NCI-H446 (cell line): ENCODE data around the gene YTHDF2.
"Not testable (repeated sequence)": the region's sequence is repeated elsewhere in the genome, so short reads cannot be mapped to it uniquely, and the experiment has no call there.

Experiments used
- DNase-seq, 2 experiments: peaks; one replicate each; lab custom pipeline; 2025; lab: John Stamatoyannopoulos, UW

YTHDF2 gene

DNA sequence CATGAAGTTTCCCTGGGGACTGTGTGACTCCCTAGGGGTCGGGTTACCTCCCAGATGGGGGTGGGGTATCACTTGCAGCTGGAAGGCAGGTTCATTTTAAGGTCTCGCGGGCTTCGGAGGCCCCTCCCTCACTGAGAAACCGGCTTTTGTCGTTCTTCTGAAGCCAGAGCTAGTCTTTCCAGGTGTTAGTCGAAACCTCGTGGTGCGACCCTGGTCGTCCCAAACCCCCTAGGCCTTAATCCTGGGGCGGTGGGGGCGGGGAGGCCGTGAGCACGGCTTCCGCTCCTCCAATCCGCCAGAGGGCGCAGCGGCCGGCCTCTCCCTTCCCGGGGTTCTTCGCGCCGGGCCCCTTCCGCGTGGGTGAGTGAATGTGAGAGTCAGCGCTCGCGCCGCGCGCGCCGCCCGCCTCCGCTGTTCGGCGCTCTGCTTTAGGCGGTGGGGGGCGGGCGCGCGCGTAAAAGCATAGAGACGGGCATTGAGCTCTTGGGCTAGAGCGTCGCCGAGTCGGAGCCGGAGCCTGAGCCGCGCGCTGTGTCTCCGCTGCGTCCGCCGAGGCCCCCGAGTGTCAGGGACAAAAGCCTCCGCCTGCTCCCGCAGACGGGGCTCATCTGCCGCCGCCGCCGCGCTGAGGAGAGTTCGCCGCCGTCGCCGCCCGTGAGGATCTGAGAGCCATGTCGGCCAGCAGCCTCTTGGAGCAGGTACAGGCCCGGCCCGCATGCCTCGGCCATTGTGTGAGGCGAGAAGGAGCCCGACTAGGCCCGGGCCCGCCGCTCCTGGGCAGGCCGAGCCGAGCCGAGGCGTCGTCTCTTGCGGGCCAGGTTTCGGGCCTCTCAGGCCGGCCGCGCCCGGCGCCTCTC is at the start of gene YTHDF2:
Gene YTHDF2 (plus strand): TSS at position 491 of the 857 bp plus-strand sequence. CDS start 181 bp downstream, at position 672.
- DNase-seq = peak; percentile 94 to 98

DNA sequence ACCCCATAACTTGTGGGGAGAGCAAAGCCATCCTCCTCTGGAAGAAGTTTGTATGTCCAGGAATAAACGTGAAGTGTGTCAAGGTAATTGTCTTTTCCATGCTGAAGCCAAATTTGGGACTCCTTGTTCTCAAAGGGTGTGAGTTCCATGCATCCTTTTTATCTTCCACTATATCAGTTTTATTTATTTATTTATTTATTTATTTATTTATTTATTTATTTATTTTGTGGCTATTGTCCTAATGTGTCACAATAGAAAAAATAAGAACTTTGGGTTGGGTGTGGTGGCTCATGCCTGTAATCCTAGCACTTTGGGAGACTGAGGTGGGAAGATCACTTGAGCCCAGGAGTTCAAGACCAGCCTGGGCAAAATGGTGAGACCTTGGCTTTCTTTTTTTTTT is 45.1 kb upstream of the YTHDF2 start:
- not testable (repeated sequence) for DNase-seq

DNA sequence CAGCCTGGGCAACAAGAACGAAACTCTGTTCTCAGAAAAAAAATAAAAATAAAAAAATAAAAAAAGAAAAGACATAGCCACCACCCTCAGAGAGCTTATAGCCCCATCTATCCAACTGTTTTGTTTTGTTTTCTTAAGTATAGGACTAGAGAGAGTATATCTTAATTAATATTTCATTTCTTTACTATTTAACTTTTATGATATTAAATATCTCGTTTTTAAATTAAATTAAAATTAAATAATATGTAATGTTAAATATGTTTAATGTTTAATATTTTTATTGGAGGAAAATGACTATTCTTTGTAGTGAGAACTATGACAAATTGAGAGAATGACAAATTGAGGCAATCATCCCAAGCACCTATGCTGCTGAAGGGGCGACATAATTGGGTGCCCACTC is 33.1 kb upstream of the YTHDF2 start:
- no peak for DNase-seq

DNA sequence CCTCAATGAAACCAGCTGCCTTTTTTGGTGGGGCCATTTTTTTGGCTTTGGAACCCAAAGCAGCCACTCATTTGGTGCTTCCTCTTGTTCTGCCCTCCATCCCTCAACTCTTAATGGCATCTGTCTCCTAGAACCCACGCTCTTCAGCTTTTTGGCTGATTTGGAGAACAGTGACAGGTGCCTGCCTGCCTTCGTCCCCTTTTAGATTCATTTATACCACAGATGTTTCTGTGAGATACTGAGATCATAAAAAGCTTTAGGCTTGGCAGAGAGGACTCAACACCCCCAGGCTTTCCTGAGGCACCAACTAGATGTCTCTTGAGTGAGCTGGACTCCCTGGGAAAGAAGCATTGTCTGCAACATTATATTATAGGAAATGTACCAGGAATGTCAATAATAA is 20.4 kb upstream of the YTHDF2 start:
- DNase-seq = no peak

DNA sequence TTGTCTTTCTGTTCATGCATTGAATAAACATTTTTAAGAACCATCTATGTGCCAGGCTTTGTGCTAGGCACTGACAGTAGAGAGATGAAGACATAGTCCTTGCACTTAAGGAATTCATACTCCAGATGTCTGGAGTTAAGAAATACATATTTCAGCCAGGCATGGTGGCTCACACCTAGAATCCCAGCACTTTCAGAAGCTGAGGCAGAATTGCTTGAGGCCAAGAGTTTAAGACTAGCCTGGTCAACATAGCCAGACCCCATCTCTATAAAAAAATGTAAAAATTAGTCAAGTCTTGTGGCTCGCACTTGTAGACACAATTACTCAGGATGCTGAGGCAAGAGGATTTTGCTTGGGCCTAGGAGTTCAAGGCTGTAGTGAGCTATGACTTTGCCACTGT is 18.6 kb upstream of the YTHDF2 start:
- DNase-seq = no peak

DNA sequence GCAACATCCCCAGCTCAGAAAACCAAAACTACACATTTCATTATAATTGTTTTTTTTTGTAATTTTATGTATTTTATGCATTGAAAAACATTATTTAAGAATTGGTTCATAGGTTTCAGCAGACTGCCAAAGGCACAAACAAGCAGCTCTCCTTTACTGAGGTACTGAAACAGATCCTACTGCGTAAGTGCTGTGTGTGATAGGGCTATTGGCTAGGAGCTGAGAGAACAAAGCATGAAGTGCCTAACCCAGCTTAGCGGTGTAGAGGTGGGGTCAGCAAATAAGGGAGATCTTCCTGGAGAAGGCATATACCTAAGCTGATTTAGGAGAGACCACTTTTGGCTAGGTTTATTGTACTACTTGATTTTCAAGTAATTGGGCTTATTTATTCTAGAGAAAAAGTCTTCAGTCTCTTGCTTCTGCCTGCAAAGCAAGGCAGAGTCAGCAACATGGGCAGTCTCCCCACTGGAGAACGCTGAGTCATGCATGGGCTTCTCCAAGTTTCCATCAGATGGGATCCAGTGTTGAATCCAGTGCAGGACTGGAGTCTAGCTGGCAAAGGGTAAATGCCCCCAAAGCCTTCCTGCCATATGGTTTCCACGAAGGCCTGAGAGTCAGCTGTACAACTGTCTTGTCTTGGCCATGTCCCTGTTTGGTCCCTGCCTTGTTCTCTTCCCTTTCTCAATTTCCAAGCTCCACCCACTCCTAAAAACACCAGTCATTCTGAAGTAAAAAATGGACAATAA is 18.0 kb upstream of the YTHDF2 start:
- DNase-seq = no peak

DNA sequence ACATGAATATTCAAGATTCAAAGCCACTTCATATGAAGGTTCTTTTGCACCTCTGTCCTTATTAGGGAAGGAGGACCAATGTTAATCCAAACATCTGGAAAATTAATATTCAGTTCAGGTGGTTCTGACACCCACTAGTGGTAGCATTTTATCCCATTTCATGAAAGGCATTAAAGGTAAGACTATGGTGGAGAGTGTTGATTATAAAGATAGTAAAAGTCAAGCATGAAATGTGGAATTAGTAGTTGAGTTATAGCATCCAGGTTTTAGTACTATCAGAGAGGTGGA is 17.5 kb upstream of the YTHDF2 start:
- DNase-seq = no peak

DNA sequence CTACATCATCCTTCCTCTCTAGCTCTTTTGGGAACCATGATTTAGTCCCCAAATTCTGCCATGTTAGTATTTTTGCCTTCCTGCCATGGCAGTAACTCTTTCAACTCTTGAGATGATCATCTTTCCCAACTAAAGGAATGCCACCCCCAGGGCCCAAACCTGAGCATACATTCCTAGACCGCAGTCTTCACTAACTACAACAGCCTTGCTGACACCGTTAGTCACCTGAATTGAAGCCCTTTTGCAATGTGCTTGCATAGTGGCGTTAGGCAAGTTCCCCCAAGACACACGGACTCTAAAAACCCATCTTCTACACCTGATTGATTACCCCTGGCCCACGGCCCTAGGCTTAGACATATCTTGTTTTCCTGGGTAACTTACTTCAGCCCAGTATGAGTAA is 16.4 kb upstream of the YTHDF2 start:
- DNase-seq = no peak

DNA sequence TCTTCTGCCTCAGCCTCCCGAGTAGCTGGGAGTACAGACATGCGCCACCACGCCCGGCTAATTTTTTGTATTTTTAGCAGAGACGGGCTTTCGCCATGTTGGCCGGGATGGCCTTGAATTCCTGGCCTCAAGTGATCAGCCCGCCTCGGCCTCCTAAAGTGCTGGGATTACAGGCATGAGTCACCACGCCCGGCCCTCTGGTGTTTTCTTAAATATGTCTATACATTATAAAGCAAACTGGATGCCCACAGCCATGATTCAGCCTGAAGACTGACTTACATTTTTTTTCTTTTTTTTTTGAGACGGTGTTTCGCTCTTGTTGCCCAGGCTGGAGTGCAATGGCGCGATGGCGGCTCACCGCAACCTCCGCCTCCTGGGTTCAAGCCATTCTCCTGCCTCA is 14.8 kb upstream of the YTHDF2 start:
- DNase-seq = not testable (repeated sequence)

DNA sequence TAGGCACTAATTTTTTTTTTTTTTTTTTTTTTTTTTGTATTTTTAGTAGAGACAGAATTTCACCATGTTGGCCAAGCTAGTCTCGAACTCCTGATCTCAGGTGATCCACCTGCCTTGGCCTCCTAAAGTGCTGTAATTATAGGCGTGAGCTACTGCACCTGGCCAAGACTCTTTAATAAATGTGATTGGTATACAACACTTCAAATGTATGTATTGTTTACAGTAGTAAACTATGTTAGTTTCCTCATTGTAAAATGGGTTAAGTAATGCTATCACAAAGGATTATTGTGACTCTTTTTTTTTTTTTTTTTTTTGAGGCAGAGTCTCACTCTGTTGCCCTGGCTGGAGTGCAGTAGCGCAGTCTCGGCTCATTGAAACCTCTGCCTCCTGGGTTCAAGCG is 11.4 kb upstream of the YTHDF2 start:
- not testable (repeated sequence) for DNase-seq

DNA sequence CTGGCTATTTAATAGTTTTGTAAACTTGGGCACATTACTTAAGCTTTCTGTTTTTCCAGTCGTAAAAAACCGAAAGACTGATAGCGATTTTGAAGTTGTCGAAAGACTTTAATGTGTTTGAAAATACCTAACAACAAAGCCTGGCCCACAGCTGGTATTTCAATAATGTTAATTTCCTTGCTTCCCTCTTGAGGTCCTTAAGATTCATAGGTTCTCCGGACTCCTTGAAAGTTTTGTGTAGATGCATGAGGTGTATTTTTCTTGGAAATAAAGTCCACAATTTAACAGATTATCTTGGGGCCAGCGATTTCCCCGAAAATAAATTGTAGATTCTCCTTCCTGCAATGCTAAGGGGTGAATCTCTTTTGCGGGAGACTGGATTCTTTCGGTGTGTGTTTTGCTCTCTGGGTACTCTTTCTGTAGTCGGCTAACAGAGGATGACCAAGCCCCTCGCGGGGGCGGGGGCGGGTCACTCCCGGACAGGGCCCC is 735 bp upstream of the YTHDF2 start:
- no peak for DNase-seq

DNA sequence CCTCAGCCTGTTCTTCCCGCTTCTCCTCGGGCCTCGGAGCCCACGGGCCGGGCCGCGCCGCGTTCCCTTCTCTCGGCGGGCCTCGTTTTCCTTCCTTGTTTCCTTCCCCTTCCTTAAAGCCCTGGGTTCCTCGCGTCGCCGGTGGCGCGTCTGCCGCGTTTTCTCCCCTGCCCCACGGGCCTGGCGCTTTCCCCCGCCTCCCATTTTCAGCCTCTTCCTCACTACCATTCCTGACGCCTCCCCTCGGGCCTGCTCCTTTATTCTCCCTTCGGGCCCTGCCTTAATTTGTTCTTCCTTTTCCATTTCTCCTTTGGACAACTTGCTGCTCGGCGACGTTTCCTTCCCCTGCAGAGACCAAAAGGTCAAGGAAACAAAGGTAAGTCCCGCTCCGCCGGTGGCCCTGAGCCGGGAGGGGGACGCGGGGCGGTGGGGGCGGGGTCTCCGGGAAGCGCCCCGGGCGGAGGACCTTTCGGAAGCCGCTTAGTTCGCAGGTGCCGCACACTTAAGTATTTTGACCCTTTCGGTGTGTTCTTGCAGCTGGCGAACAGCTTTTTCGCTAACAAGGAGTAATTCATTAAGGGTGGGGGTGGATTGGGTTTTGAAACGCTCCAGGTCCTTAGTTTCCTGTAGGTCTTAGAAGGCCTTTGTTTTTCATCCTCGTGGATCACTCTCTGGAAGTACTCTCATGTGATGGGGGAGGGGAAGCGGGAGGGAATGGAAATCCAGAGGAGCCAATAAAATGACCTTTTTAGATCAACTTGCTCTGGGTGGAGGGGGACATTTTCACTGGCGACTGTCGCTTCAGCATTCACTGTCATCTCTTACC is 780 bp downstream of the YTHDF2 start:
- DNase-seq = peak; percentile 26 to 48

DNA sequence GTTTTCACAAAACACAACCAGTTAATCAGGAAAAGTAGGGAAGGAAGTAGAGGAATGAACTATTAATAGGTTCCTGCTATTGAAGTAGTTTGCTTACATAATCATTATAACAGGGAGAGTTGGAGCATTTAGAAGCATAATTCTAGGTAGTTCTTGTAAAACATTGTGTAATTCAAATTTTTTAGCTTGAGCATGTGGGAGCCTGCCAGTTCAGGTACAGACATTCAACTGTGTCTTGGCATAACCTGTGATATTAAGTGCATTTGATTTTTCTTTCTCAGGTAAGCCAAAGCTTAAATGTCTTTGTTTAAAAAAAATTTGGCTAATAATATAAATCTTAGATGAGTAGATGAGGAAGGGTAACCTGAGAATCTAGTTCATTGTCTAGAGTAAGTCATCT is 3.4 kb downstream of the YTHDF2 start:
- no peak for DNase-seq

DNA sequence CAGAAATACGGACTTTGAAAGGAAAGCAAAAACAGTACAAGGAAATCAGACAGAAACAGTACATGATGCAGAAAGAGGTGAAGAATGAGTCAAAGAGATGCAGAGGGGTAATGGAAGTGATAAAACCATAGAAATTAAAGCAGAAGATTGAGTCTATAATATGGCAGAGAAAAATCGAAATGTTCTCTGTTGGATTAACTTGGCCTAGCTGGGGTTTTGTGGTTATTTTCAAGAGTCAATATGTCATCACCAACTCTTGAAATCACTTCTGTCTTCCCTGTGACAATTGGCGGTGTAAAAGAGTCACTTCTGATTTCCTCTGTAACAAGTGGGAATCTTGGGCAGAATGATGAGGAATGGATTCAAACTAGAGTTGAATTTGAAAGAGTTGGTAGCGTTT is 7.4 kb downstream of the YTHDF2 start:
- no peak for DNase-seq

DNA sequence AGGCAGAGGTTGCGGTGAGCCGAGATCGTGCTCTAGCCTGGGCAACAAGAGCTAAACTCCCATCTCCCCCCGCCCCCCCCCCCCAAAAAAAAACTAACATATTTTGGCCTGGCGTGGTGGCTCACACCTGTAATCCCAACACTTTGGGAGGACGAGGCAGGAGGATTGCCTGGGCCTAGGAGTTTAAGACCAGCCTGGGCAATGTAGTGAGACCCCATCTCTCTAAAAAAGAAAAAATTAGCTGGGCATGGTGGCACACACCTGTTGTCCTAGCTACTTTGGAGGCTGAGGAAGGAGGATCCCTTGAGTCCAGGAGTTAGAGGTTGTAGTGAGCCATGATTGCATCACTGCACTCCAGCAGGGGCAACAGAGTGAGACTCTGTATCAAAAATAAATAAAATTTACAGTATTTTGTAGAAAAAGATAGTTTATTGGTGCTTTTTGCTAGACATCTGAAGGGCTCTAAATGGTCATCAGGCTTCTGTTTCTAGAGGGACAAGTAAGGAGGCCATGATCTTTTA is 9.0 kb downstream of the YTHDF2 start:
- no peak for DNase-seq

DNA sequence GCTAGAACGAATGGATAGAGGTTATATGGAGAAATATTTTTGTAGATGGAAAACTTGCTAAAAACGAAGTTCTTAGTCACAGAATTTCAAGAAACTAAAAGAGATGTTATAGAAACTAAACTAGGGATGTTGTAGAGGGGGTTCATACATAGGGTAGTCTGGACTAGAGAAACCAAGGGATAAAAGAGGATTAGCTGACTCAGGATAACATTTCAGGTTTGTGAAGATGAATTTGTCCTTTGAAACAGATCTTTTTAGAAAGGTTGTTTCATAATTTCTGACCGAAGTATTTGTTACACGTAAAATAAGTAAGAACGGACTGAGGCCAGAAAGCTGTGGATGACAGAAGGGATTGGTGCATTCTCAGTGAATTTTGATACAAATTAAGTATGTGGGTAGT is 13.6 kb downstream of the YTHDF2 start:
- no peak for DNase-seq

DNA sequence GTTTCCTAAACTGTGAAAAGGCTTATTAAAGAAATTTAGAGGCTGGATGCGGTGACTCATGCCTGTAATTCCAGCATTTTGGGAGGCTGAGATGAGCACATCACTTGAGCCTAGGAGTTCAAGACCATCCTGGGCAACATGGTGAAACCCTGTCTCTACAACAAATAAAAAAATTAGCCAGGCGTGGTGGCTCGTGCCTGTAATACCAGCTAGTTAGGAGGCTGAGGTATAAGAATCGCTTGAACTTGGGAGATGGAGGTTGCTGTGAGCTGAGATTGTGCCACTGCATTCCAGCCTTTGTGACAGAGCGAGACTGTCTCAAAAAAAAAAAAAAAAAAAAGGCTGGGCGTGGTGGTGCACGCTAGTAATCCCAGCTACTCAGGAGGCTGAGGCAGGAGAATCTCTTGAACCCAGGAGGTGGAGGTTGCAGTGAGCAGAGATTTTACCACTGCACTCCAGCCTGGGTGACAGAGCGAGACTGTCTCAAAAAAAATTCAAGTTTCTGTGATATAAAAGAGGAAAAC is 14.1 kb downstream of the YTHDF2 start:
- not testable (repeated sequence) for DNase-seq

DNA sequence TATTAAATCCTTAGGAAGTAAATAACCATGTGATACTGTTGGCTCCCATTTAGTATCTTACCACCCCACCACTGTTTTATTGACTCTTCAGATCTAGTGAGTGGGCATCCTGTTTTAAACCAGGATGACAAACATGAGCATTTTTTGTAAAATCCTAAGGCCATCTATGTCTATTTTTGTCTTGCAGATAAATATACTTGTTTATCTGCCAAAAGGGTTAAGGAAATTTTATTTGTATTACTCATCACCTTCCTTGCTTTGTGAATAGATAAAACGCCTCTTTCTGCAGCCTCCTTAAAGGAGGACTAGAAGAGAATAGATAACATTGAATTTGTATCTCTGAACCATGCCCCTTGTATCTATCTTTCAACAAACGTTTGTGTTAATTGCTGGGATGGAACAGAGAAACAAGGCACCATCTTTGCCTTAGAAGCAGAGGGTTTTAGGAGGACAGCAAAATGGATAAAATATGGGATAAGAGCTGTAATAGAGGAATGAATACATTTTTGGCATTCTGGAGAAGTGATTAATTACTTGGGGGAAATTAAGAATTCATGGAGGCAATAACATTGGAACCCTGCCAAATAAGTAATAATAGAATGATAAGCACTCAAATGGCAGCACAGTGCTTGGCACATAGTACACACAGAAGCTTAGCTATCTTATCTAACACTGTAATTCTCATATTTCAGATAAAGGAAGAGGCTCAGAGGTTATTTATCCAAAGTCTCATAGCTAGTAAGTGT is 14.7 kb downstream of the YTHDF2 start:
- no peak for DNase-seq

DNA sequence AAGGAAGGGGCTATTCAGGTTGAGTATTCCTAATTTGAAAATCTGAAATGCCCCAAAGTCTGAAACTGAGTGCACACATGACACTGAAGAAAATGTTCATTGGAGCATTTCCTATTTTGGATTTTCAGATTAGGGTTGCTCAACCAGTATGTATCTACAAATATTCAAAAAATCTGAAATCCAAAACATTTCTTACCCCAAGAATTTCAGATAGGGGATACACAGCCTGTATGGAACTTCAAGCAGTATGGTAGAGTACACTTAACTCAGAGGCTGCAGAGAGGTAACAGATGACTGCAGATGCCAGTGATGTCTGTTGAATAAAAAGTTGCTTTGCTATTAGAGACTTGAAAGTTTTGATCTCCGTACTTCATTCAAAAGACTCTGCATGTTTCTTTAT is 19.0 kb downstream of the YTHDF2 start:
- DNase-seq = no peak

DNA sequence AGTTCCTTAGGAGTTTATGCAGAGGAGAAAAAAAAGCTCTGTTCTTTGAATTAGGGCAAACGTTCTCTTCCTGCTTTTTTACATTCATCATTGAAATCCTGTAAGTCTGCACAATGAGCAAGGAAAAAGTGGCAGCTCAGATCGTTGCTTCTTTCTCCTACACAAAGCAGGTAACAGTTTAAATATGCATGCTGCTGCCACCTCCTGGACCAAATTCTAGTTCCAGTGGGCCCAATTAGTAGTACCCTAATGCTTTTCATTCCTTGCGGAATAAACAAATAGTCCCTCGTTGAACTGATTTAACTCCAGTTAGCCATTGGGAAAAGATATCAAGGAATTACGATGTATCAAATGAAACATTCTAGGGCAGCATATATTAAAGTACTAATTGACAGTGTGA is 20.1 kb downstream of the YTHDF2 start:
- DNase-seq = no peak

DNA sequence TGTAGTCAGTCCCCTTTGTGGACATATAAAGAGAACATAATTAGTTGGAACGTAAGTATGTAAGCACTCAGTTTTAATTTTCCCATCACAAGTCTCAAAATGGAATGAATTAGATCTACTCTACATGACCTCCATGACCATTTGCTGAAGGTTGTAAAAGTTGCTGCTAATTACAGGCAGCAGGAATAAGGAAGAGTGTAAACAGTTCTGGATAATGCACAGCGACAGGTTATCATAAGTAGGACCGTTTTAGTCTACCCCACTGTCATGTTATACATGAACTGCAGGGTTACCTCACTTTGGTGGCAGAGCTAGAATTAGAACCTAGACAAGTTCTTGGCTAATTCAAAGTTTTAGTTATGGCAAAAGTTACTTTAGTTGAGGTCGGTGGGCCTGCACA is 21.7 kb downstream of the YTHDF2 start:
- no peak for DNase-seq
